ENCODE data around the gene EPHB1.
"Not testable (repeated sequence)": the region's sequence is repeated elsewhere in the genome, so short reads cannot be mapped to it uniquely, and the experiment has no call there.

Gene EPHB1

GRCh38 chr3:134939978-134940377, 144.9 kb downstream of the EPHB1 start:
- Mint-ChIP-seq H3K27me3 (ENCODE audit: low read depth) (peaks cover 1% of the 10 kb centered on the region), H3K9me3 (no peaks in the 10 kb centered on the region), H3K4me1 (ENCODE audit: low read depth) (no peaks in the 10 kb centered on the region), H3K27ac (no peak overlapping the region), H3K36me3 (ENCODE audit: low read depth) (no peaks in the 10 kb centered on the region), H3K4me3 (no peak overlapping the region)
- no peak for DNase-seq (ENCODE audit: low spot score)

DNA sequence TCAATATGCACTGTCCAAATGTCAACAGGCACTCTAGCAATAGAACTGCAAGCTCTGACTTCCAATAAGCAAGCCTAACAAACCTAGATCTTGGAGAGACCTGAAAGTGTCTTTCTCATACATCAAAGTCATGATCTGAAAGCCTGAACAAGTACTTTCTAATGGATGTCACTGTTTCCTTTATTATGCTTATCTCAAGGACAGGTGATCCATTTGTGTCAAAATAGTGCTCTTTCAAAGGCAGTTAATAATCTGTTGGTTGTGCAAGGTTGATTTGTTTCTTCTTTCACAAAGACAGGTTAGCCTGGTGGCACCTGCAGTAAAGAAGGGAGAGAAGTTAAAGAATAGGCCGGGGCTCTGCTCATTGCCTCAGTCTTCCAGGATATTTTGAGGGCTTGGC, 146.8 kb downstream of the EPHB1 start:
- no peak overlapping the region for H3K4me3 Mint-ChIP-seq
- H3K4me1 Mint-ChIP-seq (ENCODE audit: low read depth): no peaks in the 10 kb centered on the region

GRCh38 chr3:134944429-134944828, 149.4 kb downstream of the EPHB1 start:
- DNase-seq (ENCODE audit: low spot score): no peak
- Mint-ChIP-seq H3K4me3 (no peak overlapping the region), H3K9me3 (no peaks in the 10 kb centered on the region), H3K4me1 (ENCODE audit: low read depth) (no peaks in the 10 kb centered on the region), H3K27me3 (ENCODE audit: low read depth) (no peaks in the 10 kb centered on the region), H3K36me3 (ENCODE audit: low read depth) (no peaks in the 10 kb centered on the region), H3K27ac (no peak overlapping the region)

More for the DNA sequence above, 146.8 kb downstream of the EPHB1 start:
- H3K27me3 Mint-ChIP-seq (ENCODE audit: low read depth): no peaks in the 10 kb centered on the region
- DNase-seq (ENCODE audit: low spot score): no peak
- H3K36me3 Mint-ChIP-seq (ENCODE audit: low read depth): no peaks in the 10 kb centered on the region
- H3K27ac Mint-ChIP-seq: no peak overlapping the region
- no peaks in the 10 kb centered on the region for H3K9me3 Mint-ChIP-seq

DNA sequence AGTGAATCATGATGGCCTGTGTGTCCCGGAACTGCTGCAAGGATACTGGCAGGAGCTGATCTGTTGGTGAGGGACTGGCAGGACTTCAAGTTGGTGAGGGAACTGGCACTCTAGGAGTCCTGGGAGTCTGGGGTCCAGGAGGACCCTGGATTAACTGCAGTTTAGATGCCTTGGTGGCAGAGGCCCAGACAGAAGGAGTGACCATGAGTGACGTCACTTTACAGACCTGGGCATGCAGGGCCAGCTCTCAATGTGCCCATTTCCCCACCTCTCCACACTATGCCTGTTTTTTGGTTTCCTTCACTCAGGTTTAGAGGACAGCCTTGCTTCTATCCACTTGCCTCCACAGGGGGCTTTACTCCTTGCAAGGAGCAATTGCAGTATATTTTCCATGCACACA, 154.1 kb downstream of the EPHB1 start:
- Mint-ChIP-seq H3K27me3 (ENCODE audit: low read depth) (peaks cover 3% of the 10 kb centered on the region), H3K36me3 (ENCODE audit: low read depth) (no peaks in the 10 kb centered on the region), H3K27ac (no peak overlapping the region), H3K4me1 (ENCODE audit: low read depth) (no peaks in the 10 kb centered on the region), H3K4me3 (no peak overlapping the region), H3K9me3 (no peaks in the 10 kb centered on the region)
- DNase-seq (ENCODE audit: low spot score): no peak

- no peaks in the 10 kb centered on the region for H3K9me3 Mint-ChIP-seq
- no peak overlapping the region for H3K4me3 Mint-ChIP-seq
- DNase-seq (ENCODE audit: low spot score): no peak
- no peaks in the 10 kb centered on the region for H3K36me3 Mint-ChIP-seq (ENCODE audit: low read depth)
- H3K4me1 Mint-ChIP-seq (ENCODE audit: low read depth): no peaks in the 10 kb centered on the region
- peaks cover 3% of the 10 kb centered on the region for H3K27me3 Mint-ChIP-seq (ENCODE audit: low read depth)
- no peak overlapping the region for H3K27ac Mint-ChIP-seq
Observed at GRCh38 chr3:134952371-134952770, 157.3 kb downstream of the EPHB1 start.

- no peak overlapping the region for H3K27ac Mint-ChIP-seq
- H3K27me3 Mint-ChIP-seq (ENCODE audit: low read depth): no peaks in the 10 kb centered on the region
- H3K4me1 Mint-ChIP-seq (ENCODE audit: low read depth): no peaks in the 10 kb centered on the region
- no peak for DNase-seq (ENCODE audit: low spot score)
- no peak overlapping the region for H3K4me3 Mint-ChIP-seq
- no peaks in the 10 kb centered on the region for H3K36me3 Mint-ChIP-seq (ENCODE audit: low read depth)
- no peaks in the 10 kb centered on the region for H3K9me3 Mint-ChIP-seq
Observed at GRCh38 chr3:134955874-134956273, 160.8 kb downstream of the EPHB1 start.

GRCh38 chr3:134956395-134956794, 161.3 kb downstream of the EPHB1 start:
- no peaks in the 10 kb centered on the region for H3K27me3 Mint-ChIP-seq (ENCODE audit: low read depth)
- DNase-seq (ENCODE audit: low spot score): no peak
- no peaks in the 10 kb centered on the region for H3K4me1 Mint-ChIP-seq (ENCODE audit: low read depth)
- H3K36me3 Mint-ChIP-seq (ENCODE audit: low read depth): no peaks in the 10 kb centered on the region
- no peak overlapping the region for H3K4me3 Mint-ChIP-seq
- H3K27ac Mint-ChIP-seq: no peak overlapping the region
- no peaks in the 10 kb centered on the region for H3K9me3 Mint-ChIP-seq

DNA sequence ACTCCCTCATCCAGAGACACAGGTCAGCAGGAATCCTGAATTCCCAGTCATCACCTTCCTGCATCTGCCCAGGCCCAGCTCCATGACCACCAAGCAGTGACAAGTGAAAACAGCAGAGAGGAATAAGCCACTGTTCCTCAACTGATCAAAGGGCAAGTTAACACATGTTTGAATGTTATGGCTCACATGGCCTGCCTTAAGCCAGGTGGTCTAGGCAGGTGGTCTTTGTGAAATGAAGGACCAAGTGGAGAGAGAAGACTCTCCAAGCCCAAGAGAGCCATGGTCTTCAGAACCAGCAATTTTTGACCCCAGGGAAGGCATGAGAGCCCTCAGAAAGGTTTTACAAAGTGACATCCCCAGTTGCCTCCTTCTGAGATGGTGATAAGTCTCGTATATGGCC, 161.8 kb downstream of the EPHB1 start:
- H3K4me1 Mint-ChIP-seq (ENCODE audit: low read depth): no peaks in the 10 kb centered on the region
- H3K27ac Mint-ChIP-seq: no peak overlapping the region
- no peaks in the 10 kb centered on the region for H3K9me3 Mint-ChIP-seq
- no peaks in the 10 kb centered on the region for H3K36me3 Mint-ChIP-seq (ENCODE audit: low read depth)
- no peak overlapping the region for H3K4me3 Mint-ChIP-seq
- no peaks in the 10 kb centered on the region for H3K27me3 Mint-ChIP-seq (ENCODE audit: low read depth)
- no peak for DNase-seq (ENCODE audit: low spot score)

- Mint-ChIP-seq H3K27ac (no peak overlapping the region), H3K36me3 (ENCODE audit: low read depth) (no peaks in the 10 kb centered on the region), H3K27me3 (ENCODE audit: low read depth) (peaks cover 2% of the 10 kb centered on the region), H3K4me3 (no peak overlapping the region), H3K9me3 (no peaks in the 10 kb centered on the region), H3K4me1 (ENCODE audit: low read depth) (no peaks in the 10 kb centered on the region)
- no peak for DNase-seq (ENCODE audit: low spot score)
Observed at GRCh38 chr3:134959516-134959915, 164.5 kb downstream of the EPHB1 start.

DNA sequence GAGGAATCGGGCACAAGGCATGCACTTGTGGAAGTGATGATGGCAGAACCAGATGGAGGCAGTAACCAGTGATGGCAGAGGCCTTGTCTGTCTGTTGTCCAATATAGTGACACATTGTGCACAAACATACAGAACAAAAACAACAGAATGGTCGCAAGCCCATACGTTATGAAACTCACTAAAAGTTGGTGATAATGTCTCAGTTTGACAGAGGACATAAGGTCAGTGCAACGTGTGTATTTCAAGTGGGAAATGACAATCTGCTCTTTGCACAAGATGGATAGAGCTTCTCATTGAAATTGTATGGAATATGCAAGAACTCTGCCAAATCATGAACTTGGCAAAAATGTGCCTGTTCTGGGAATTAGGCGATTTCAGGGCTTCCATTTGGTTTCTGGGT, 169.2 kb downstream of the EPHB1 start:
- Mint-ChIP-seq H3K4me3 (no peak overlapping the region), H3K27ac (no peak overlapping the region), H3K27me3 (ENCODE audit: low read depth) (peaks cover 2% of the 10 kb centered on the region), H3K9me3 (no peaks in the 10 kb centered on the region), H3K36me3 (ENCODE audit: low read depth) (no peaks in the 10 kb centered on the region), H3K4me1 (ENCODE audit: low read depth) (no peaks in the 10 kb centered on the region)
- no peak for DNase-seq (ENCODE audit: low spot score)

- Mint-ChIP-seq H3K27me3 (ENCODE audit: low read depth) (peaks cover 2% of the 10 kb centered on the region), H3K4me1 (ENCODE audit: low read depth) (no peaks in the 10 kb centered on the region), H3K36me3 (ENCODE audit: low read depth) (no peaks in the 10 kb centered on the region), H3K27ac (no peak overlapping the region), H3K4me3 (no peak overlapping the region), H3K9me3 (no peaks in the 10 kb centered on the region)
- DNase-seq (ENCODE audit: low spot score): no peak
Observed at GRCh38 chr3:134965865-134966481, 170.9 kb downstream of the EPHB1 start.

GRCh38 chr3:134970895-134971294, 175.8 kb downstream of the EPHB1 start:
- no peaks in the 10 kb centered on the region for H3K27me3 Mint-ChIP-seq (ENCODE audit: low read depth)
- H3K4me3 Mint-ChIP-seq: no peak overlapping the region
- no peak for DNase-seq (ENCODE audit: low spot score)
- H3K9me3 Mint-ChIP-seq: no peaks in the 10 kb centered on the region
- H3K27ac Mint-ChIP-seq: no peak overlapping the region
- no peaks in the 10 kb centered on the region for H3K4me1 Mint-ChIP-seq (ENCODE audit: low read depth)
- H3K36me3 Mint-ChIP-seq (ENCODE audit: low read depth): no peaks in the 10 kb centered on the region

DNA sequence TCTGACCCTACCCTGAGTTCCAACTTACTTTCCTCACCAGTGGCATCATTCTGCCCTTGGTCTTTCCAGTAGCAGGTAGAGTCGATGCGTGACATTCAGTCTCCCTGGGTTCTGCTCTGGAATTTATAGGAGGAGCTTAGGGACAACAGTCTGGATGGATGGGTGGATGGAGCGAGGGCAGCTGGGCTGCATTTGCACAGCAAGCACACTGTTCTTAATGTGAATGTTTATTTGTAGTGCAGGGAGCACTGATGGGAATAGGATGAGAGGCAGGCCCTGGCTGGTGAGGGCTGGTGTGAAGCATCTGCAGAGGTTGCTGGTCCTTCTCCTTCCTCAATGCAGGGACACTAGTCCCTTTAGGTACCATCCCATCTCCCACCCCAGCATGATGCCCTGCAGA, 176.2 kb downstream of the EPHB1 start:
- Mint-ChIP-seq H3K9me3 (no peaks in the 10 kb centered on the region), H3K4me1 (ENCODE audit: low read depth) (no peaks in the 10 kb centered on the region), H3K27me3 (ENCODE audit: low read depth) (no peaks in the 10 kb centered on the region), H3K4me3 (no peak overlapping the region), H3K27ac (no peak overlapping the region), H3K36me3 (ENCODE audit: low read depth) (no peaks in the 10 kb centered on the region)
- no peak for DNase-seq (ENCODE audit: low spot score)

DNA sequence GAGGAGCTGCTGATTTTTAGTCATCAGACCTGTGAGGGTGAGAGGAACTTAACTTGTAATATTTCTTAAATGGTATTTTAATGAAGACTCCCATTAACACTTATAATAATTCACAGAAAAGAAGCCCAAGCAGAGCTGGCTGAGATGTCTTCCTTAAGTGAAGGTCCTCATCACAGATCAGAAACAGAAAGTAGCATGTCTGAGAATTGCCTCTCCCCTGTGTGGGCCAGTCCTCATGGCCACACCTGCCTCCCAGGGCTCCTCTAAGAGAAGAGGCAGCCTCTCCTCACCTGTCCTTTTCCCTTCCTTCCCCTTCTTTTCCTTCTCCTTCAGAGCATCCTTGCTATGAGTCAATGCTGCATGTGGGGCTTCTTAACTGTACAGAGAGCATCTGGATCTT, 176.8 kb downstream of the EPHB1 start:
- not testable (repeated sequence) for H3K9me3 Mint-ChIP-seq; H3K27ac Mint-ChIP-seq; H3K4me3 Mint-ChIP-seq; DNase-seq (ENCODE audit: low spot score); H3K27me3 Mint-ChIP-seq (ENCODE audit: low read depth); H3K36me3 Mint-ChIP-seq (ENCODE audit: low read depth); H3K4me1 Mint-ChIP-seq (ENCODE audit: low read depth)

GRCh38 chr3:134972836-134973455, 177.9 kb downstream of the EPHB1 start:
- no peaks in the 10 kb centered on the region for H3K9me3 Mint-ChIP-seq
- H3K27ac Mint-ChIP-seq: no peak overlapping the region
- DNase-seq (ENCODE audit: low spot score): no peak
- H3K4me1 Mint-ChIP-seq (ENCODE audit: low read depth): no peaks in the 10 kb centered on the region
- no peaks in the 10 kb centered on the region for H3K27me3 Mint-ChIP-seq (ENCODE audit: low read depth)
- no peaks in the 10 kb centered on the region for H3K36me3 Mint-ChIP-seq (ENCODE audit: low read depth)
- H3K4me3 Mint-ChIP-seq: no peak overlapping the region

Data from T-helper 2 cell treated with Interferon-gamma antibody and Interleukin-4, amounts not matched to agents 5 μg/mL and 100 μg/mL, for 36 hours (primary cell).